ENCODE data around the gene GNG7.
A peak's percentile ranks its signal among the peaks of the same experiment; 100 is the strongest.
"Not testable (repeated sequence)": the region's sequence is repeated elsewhere in the genome, so short reads cannot be mapped to it uniquely, and the experiment has no call there.

Gene GNG7

DNA sequence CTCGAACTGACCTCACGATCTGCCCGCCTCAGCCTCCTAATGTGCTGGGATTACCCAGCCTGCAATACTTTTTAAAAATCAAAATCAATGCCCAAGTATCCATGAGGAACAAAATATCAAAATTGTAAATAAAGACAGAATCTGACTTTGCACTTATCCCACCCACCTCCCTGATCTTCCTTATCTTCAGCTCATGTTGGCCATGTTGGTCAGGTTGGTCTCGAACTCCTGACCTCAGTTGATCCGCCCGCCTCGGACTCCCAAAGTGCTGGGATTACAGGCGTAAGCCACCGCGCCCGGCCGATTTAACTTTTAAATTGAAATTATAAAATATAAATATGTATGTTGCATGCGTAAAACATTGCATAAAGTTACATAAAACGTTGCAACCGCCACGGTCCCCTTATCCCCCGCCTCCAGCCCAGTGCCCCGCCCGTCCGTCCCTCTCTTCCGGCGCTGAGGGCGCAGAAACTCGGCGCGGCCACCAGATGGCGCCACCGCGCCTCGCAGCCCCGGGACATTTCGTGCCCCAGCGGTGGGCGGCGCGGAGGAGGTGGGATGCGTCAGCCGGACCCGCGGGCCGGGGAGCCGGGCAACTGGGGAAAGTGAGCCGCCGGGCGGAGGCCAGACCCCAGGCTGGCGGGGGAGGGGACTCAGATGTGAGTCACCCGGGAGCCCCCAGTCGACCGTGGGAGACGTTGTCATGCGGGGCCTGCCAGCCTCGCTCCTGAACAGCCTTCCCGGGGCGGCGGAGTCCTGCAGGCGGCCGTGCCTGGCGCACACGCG lies 228.1 kb downstream of the GNG7 start:
- H3K27ac Mint-ChIP-seq = peak overlapping the region; percentile 62
- peaks cover 16% of the 10 kb centered on the region for H3K4me1 Mint-ChIP-seq (ENCODE audit: low read depth)
- peak overlapping the region; percentile 97 for H3K4me3 Mint-ChIP-seq
- H3K27me3 Mint-ChIP-seq (ENCODE audit: low read depth) = peaks cover 3% of the 10 kb centered on the region
- H3K9me3 Mint-ChIP-seq = no peaks in the 10 kb centered on the region
- H3K36me3 Mint-ChIP-seq (ENCODE audit: low read depth) = peaks cover 27% of the 10 kb centered on the region

GRCh38 chr19:2469915-2470200 lies 232.6 kb downstream of the GNG7 start:
- H3K27me3 Mint-ChIP-seq (ENCODE audit: low read depth); H3K36me3 Mint-ChIP-seq (ENCODE audit: low read depth); H3K9me3 Mint-ChIP-seq; H3K4me1 Mint-ChIP-seq (ENCODE audit: low read depth); H3K4me3 Mint-ChIP-seq: not testable (repeated sequence)
- peak overlapping the region; percentile 52 for H3K27ac Mint-ChIP-seq

DNA sequence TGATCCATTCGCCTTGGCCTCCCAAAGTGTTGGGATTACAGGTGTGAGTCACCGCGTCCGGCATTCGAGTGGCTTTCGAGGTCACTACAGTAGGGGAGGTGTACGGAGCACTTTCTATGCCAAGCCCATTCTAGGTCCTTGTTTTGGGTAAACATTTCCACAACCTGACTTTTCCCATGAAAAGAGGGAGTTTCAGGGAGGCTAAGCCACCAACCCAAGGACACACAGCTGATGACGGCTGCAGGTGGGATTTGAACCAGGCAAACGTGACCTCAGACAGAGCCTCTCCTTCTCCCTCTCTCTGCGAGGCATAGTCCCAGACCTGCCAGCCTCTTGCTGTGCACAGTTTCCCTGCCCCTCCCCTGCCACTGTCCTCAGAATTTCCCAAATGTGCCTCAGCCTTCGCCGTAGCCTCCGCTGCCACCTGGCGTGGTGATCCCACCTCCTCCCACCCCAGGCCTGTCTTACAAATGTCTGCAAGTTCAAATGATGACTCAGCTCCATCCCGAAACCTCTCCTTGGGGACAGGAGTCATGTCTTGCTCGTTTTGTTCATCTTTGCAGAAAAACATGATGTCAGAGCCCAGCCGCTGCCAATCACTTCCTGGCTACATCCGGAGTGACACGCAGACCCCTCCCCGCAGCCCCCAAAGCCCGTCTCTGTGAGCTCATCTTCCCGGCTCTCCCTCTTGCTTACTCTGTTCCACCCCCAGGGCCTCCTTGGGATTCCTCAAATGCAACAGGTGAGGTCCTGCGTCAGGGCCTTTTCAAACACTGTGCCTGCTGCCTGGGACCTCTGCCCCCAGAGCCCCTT lies 233.2 kb downstream of the GNG7 start:
- no peaks in the 10 kb centered on the region for H3K9me3 Mint-ChIP-seq
- peaks cover 8% of the 10 kb centered on the region for H3K4me1 Mint-ChIP-seq (ENCODE audit: low read depth)
- peak overlapping the region; percentile 52 for H3K27ac Mint-ChIP-seq
- no peaks in the 10 kb centered on the region for H3K27me3 Mint-ChIP-seq (ENCODE audit: low read depth)
- no peak overlapping the region for H3K4me3 Mint-ChIP-seq
- no peaks in the 10 kb centered on the region for H3K36me3 Mint-ChIP-seq (ENCODE audit: low read depth)

GRCh38 chr19:2468596-2468995 lies 233.9 kb downstream of the GNG7 start:
- peaks cover 8% of the 10 kb centered on the region for H3K4me1 Mint-ChIP-seq (ENCODE audit: low read depth)
- no peak overlapping the region for H3K27ac Mint-ChIP-seq
- H3K36me3 Mint-ChIP-seq (ENCODE audit: low read depth) = no peaks in the 10 kb centered on the region
- no peaks in the 10 kb centered on the region for H3K9me3 Mint-ChIP-seq
- no peak overlapping the region for H3K4me3 Mint-ChIP-seq
- no peaks in the 10 kb centered on the region for H3K27me3 Mint-ChIP-seq (ENCODE audit: low read depth)

GRCh38 chr19:2464389-2464788 lies 238.1 kb downstream of the GNG7 start:
- Mint-ChIP-seq H3K4me3 (no peak overlapping the region), H3K27me3 (ENCODE audit: low read depth) (no peaks in the 10 kb centered on the region), H3K9me3 (no peaks in the 10 kb centered on the region), H3K27ac (no peak overlapping the region), H3K4me1 (ENCODE audit: low read depth) (peaks cover 12% of the 10 kb centered on the region), H3K36me3 (ENCODE audit: low read depth) (peaks cover 2% of the 10 kb centered on the region)

DNA sequence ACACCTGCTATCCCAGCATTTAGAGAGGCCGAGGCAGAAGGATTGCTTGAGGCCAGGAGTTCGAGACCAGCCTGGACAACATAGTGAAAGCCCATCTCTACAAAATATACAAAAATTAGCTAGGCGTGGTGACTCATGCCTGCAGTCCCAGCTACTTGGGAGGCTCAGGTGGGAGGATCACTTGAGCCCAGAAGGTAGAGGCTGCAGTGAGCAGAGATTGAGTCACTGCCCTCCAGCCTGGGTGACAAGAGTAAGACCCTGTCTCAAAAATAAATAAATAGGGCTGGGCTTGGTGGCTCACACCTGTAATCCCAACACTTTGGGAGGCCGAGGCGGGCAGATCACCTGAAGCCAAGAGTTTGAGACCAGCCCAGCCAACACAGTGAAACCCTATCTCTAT lies 238.8 kb downstream of the GNG7 start:
- H3K4me3 Mint-ChIP-seq = peak overlapping the region; percentile 1
- not testable (repeated sequence) for H3K27ac Mint-ChIP-seq; H3K27me3 Mint-ChIP-seq (ENCODE audit: low read depth); H3K4me1 Mint-ChIP-seq (ENCODE audit: low read depth); H3K36me3 Mint-ChIP-seq (ENCODE audit: low read depth); H3K9me3 Mint-ChIP-seq

DNA sequence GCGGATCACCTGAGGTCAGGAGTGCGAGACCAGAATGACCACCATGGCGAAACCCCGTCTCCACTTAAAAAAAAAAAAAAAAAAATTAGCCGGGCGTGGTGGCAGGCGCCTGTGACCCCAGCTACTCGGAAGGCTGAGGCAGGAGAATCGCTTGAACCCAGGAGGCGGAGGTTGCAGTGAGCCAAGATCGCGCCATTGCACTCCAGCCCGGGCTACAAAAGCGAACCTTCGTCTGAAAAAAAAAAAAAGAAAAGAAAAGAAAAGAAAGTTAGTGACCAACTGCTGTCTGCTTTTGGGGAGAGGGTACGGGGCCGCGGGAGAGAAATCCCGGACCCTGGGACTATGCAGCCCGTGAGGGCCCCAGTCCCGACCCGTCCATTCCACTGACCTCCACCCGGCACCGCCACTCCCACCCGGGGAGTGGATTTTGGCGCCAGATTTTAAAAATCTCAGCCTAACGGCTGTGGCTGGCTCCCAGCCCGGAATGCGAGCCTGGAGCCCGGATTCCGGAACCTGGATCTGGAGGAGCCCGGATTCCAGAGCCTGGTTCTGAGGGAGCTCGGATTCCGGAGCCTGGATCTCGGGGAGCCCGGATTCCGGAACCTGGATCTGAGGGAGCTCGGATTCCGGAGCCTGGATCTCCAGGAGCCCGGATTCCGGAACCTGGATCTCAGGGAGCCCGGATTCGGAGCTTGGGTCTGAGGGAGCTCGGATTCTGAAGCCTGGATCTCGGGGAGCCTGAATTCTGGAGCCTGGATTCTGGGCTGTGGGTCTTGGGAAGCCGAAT lies 239.7 kb downstream of the GNG7 start:
- H3K27me3 Mint-ChIP-seq (ENCODE audit: low read depth) = no peaks in the 10 kb centered on the region
- H3K4me3 Mint-ChIP-seq = peak overlapping the region; percentile 92
- H3K9me3 Mint-ChIP-seq = no peaks in the 10 kb centered on the region
- H3K36me3 Mint-ChIP-seq (ENCODE audit: low read depth) = peaks cover 2% of the 10 kb centered on the region
- peaks cover 10% of the 10 kb centered on the region for H3K4me1 Mint-ChIP-seq (ENCODE audit: low read depth)
- no peak overlapping the region for H3K27ac Mint-ChIP-seq

DNA sequence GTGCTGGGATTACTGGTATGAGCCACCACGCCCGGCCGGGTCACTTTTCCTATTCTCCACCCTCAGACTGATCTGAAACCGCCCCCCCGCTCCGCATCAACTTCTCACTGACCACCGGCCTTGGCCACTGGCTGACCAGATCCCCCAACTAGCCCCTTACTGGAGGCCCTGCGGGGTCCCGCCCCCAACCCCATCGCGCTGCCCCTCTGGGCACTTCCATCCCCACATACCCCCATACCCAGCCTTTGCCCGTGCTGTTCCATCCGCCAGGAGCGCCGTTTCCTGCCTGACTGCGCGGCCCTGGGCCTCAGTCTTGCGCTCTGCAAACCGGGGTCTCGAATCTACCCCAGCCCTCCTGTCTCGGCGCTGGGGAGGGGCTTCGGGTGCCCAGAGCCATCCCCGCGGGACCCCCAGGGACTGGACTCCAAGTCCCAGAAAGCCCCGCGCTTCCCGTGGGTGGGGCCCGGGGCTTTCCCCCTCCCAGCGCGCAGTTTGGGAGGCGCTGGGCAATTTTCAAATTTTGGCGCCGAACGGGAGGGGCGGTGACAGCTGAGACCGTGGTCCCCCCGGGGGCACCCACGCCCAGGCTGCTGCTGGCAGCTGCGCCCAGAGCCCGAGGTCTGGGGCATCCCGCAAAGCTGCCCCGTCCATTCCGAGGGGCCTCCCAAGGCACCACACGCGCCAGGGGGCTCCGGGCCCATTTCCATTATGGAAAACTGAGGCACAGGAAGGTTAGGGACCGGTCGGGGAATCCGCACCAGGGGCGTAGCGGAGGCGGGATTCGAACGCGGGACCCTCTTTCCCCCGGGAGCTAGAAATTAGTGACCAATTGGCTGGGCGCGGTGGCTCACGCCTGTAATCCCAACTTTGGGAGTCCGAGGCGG lies 240.5 kb downstream of the GNG7 start:
- Mint-ChIP-seq H3K4me1 (ENCODE audit: low read depth) (peaks cover 14% of the 10 kb centered on the region), H3K27me3 (ENCODE audit: low read depth) (no peaks in the 10 kb centered on the region), H3K27ac (peak overlapping the region; percentile 88), H3K36me3 (ENCODE audit: low read depth) (peaks cover 3% of the 10 kb centered on the region), H3K9me3 (no peaks in the 10 kb centered on the region), H3K4me3 (peak overlapping the region; percentile 92)

All from T-helper 1 cell treated with Interleukin-12 subunit alpha and Interleukin-12 subunit beta and Interleukin-4 antibody, amounts not matched to agents 30 μg/mL and 1 μg/mL, for 36 hours (primary cell).